NCI-H2227 treated with DMSO at 0.1 percent for 48 hours (cell line): ENCODE data around the gene ONECUT1.

ENCODE experiments used
- DNase-seq: peaks from one replicate; lab custom pipeline; 2025; lab: John Stamatoyannopoulos, UW

ONECUT1 gene

GRCh38 chr15:52782514-52782913 lies 7.6 kb downstream of the ONECUT1 start:
- no peak for DNase-seq

DNA sequence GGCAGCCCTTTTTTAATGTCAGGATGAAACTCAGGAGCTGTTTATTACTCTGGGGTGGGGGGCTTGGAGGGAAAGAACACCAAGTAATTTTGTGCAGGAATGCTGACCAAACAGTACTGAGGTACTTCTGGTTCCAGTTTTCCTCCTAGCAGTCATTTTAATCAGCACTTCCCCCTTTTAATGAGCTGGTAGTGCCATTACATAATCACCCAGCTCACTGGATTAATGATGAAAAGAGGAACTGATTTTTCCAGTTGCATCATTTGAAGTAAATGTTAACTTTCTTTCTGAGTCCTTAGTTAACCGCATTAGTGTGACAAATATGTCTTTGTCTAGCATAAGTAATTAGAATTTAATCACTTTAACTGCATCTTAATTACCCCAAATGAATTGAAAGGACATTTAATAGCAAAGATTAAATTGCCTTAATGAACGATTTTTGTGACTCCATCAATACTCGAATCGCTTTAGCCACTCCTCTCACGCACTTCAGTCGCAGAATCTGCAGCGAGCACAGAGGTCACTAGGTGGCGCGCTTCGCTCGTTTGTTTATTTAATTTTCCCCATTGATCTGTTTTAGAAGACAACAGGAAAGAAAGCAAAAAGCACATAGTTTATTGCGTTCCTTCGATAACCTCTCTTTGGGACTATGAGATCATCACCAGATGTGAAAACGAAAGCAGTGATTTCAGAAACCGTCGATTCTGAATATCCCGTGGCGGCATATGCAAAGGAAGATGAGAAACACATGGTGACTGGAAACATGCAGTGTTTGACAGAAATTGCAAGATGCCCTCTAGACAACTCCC lies 9.8 kb downstream of the ONECUT1 start:
- peak; percentile 62 for DNase-seq

DNA sequence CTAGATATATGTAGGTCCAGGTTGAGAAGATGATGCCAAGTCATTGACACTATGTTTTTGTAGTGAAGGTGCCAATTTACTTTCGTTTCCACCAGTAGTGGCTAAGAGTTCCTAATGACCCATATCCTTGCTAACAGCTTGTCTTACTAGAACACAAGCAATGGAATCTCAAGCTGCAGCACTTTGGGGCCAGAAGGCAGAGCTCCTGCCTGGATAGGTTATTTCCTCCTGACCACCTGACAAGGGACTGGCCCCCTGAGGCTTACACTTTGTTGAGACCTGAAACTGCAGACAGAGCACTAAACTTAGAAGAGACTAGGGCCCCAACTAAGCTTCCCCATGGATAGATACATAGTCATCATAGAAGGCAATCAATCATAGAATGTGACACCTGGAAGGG lies 11.7 kb downstream of the ONECUT1 start:
- no peak for DNase-seq

DNA sequence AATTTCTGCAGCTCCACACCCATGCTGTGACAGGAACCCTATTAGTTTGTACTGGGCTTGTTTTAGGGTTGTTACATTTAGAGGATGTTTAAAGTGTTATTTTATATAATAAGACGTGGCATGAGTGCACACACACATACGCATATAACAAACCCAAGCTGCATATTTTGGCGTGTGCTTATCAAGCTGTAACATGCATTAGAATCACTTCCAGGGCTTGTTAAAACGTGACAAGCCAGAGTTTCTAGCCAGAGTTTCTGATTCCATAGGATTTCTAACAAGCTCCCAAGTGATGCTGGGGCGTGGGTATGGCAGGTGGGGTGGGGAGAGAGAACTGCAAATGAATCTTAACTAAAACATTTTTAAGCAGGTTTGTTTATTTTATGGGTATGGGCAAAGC lies 17.4 kb downstream of the ONECUT1 start:
- no peak for DNase-seq

DNA sequence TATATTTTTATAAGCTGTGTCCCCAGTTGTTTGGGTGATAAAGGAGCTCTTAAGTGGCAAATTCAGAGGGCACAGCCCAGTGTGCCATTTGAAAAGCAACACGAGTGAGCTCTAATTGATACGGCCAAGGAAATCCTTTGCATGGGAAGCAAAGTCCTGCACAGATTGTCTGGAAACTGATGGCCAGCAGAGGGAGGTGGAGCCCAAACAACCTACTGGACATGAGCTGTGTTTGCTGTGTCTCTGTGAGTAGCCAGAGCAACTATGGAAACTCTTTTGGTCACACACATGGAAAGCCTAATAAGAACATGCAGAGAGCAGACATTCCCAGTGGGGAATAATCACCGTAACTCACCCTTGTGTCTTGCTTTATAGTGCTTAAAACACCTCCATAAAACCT lies 24.4 kb downstream of the ONECUT1 start:
- peak; percentile 2 for DNase-seq

GRCh38 chr15:52764731-52765130 lies 25.4 kb downstream of the ONECUT1 start:
- no peak for DNase-seq

DNA sequence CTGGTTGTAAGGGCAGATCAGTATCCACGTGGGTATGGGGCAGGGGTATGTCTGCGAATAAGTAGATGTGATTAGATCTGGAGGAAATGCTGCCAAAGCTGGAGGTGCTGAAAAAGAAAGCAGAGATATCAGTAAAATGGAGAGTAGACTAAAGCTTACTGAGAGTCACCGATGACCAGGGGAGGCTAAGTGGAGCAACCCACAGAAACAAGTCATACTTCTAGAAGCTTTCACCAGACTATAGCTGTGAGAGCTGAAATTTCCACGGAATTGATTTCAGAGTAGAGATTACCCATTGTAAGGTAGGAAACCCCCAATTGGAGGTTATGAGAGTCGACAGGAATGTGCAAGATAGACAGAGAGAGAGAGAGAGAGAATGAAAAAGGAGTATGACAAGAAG lies 27.5 kb downstream of the ONECUT1 start:
- no peak for DNase-seq

DNA sequence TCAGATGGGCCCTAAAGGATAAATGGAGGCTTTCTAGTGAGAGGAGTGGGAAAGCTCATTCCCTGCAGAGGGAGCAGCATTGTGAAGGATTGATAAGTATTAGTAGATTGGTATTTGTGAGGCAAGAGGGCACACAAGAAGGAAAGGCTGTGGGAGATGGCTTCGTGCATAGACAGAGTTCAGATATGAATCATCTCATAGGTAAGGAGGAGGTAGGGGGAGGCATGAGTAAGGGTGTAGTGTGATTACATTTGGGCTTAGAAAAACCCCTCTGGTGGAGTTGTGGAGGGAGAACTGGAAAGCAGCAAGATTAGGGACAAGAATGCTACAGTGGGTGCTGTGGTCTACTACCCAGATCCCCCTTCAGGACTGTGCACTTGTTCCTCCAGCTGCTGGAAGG lies 29.6 kb downstream of the ONECUT1 start:
- DNase-seq: no peak

- no peak for DNase-seq
Measured at GRCh38 chr15:52759969-52760368, 30.2 kb downstream of the ONECUT1 start.

DNA sequence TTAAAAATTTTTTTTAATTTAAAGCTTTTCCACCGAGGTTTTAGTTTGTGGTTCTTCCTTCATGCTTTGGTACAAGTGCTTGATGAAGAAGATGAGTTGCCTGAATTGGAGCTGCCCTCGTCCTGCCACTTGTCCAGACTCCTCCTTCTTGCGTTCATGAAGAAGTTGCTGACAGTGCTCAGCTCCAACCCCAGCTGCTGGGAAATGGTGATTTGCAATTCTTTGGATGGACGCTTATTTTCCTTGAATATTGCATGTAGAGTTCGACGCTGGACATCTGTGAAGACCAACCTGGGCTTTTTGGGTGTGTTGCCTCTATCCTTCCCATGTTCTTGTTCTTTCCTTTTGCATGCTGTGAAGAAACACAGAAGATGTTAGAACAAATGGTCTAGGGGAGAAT lies 32.6 kb downstream of the ONECUT1 start:
- no peak for DNase-seq

- no peak for DNase-seq
Measured at GRCh38 chr15:52751522-52751921, 38.6 kb downstream of the ONECUT1 start.

DNA sequence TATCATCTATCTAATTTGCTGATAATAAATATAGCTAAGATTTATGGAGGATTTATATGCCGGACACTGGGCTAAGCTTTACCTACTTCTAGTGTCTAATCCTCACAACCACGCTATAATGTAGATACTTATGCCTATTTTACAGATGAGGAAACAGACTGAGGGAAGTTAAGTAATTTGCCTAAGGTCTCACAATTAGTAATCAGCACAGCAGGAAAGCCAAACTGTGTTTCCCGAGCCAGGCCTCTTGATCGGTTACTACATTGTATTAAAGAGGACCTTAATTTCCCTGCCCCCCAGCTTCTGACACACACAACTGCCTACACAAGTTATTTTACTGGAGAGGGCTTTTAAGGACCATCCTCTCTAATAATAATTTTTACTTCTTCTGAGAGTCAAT lies 40.9 kb downstream of the ONECUT1 start:
- DNase-seq: no peak

- DNase-seq: no peak
Measured at GRCh38 chr15:52746162-52746757, 43.9 kb downstream of the ONECUT1 start.

DNA sequence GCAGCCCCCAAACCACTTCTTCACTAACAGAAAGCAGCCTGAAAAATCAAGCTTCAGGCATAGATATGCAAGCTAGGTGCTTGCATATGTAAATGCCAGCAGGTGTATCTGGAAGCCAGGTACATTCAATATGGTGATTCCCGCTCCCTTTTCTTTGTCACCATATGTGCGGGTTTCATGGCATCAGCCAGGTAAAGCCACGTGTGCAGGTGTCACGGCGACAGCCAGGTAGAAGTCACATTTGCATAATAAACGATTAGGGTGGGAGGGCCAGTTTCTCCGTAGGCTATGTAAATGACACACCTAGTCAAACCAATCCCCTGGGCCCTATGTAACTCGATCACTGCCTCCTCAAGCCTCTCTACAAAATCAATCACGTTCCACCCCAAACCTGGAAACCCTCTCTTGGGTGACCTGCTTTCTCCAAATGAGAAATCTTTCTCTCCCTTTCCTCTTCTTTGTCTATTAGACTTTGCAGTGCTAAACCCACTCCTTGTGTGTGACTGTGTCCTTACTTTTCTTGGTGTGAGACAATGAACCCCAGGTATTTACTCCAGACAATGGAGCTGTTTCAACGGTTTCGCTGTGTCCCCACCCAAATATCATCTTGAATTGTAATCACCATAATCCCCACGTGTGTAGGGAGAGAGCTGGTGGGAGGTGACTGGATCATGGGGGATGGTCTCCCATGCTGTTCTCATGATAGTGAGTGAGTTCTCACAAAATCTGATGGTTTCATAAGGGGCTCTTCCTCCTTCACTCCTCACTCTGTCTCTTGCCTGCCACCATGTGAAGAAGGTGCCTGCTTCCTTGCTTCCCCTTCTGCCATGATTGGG lies 44.6 kb downstream of the ONECUT1 start:
- no peak for DNase-seq

DNA sequence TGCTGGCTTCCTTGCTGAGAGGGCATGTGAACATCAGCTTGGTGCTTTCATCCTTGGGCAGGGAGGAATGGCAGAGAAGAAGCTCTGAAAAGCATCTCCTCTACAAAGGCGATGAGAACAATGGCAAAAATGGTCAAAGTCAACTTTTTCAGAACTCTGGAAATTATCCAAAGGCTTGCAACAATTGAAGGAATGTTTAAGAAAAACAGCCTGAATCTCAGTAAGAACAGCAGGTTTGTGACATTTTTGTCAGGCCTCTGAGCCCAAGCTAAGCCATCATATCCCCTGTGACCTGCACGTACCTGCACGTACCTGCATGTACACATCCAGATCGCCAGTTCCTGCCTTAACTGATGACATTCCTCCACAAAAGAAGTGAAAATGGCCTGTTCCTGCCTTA lies 51.8 kb downstream of the ONECUT1 start:
- no peak for DNase-seq

GRCh38 chr15:52737720-52738119 lies 52.4 kb downstream of the ONECUT1 start:
- no peak for DNase-seq

DNA sequence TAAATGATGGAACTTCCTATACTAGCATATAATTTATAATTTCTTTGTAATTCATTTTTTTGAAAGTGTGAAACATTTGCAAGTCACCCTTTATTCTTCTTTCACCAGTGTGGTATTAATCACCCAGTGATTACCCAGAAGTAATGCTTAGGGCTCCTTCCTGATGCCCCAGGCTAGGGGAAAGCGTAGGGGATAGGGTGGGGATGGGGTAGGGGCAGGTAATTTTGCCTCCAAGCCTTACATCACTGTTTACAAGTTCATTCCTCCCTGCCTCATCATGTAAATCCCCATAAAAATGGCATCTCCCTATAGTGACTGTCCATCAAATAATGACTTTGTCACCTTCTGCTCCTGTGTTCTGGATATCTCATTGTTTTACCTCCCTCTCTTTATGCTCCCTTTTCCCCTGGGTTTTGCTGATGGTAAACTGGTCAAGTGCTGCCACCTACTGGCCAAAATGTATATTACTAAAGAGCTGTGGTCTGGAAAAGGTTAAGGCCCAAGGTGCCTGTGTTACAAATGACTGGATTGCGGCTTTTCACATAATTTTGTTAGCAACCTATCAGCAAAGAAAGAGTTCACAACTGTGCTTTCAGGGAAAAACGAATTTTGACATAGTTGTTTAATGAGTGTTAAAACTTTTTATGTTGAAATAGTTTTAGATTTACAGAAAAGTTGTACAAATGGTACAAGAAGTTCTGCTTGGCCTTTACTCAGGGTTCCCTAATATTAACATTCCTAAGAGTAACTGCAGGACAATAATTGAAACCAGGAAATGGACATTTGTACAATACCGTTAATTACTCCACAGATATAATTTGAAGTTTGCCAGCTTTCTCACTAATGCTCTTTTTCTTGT lies 54.7 kb downstream of the ONECUT1 start:
- peak; percentile 55 for DNase-seq

DNA sequence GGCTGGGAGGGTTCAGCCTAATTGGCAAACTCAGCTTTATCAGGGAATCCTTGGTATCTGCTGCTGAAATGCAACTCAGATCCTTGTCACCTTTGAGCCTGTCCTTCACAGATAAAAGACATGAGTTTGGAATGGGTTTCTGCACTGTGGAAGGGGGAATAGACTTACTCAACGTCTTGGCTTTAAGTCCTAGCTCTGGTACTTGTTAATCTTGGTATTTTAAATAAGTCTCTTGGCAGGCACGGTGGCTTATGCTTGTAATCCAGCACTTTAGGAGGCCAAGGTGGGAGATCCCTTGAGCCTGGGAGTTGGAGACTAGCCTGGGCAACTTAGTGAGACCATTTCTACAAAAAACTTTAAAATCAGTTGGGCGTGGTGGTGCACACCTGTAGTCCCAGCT lies 55.8 kb downstream of the ONECUT1 start:
- no peak for DNase-seq

DNA sequence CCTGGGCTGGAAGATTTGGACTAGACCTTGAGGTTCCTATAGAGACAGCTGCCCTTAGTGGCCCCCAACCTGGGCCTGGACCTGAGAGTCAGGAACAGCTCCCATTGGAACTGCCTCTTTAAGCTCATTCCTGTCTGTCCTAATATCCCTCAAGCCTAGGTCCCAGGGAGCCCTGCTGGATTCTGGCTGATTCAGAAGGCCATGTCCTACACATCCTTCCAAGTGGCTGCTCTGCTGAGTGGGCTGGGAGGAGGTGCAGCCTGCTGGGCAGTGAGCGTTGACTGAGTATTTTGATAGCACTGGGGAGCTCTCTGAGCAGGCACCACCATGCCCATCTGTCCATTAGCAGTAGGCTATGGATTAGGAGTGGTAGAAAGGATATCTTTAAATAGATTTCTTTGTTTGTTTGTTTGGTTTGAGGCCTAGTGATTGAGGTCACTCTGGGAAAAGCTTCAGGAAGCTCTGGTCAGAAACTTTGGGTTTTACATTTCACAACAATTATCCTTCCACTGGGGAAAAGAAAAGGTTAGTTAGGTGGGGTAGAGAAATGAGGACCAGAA lies 56.4 kb downstream of the ONECUT1 start:
- no peak for DNase-seq

- DNase-seq: no peak
Measured at GRCh38 chr15:52733088-52733487, 57.0 kb downstream of the ONECUT1 start.

DNA sequence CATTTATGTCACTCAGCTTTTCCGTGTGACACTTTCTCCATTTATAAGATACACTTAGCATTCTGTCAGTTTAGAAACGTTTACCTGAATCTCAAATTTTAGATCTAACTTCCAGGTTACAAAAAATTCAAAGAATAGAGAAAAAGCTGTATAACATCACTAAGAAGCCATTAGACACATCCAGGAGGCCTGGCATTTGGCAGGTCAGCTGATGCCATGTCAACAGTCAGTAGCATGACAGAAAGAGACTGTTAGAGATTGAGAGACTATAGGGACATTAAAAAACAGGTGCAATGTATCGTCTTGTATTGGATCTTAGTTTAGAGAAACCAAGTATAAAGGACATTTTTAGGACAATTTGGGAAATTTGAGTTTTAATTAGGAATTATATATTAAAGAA lies 57.6 kb downstream of the ONECUT1 start:
- DNase-seq: no peak
